Left lung (tissue), 10 donors: ENCODE data around the gene WDR49. TPM values are rescaled to one million over a fixed set of nuclear protein-coding genes. Genes with fewer than 3 reads are reported as not detected.

Experiments used
- ATAC-seq: fragments of 200-7000 bp; cut with Tn5 transposase; one replicate; pipeline ENCODE4 v1.9.1; 2020; ENCODE audit warnings: moderate library complexity
- DNase-seq, 4 donors: peaks; one replicate each; pipeline ENCODE4 v3.0.0-alpha.2; 2013 to 2020
- H3K27ac ChIP-seq, 2 donors: fragments of 200-600 bp; sonication (generic) in 1 of 2; one replicate each; pipeline versions ENCODE4 v1.5.0 to v1.8.0; 2020 to 2021
- H3K27me3 ChIP-seq, 2 donors: fragments of 200-600 bp; sonication (generic) in 1 of 2; one replicate each; pipeline versions ENCODE4 v1.5.0 to v1.8.0; 2020 to 2021
- H3K36me3 ChIP-seq, 2 donors: fragments of 200-600 bp; sonication (generic) in 1 of 2; one replicate each; pipeline versions ENCODE4 v1.5.0 to v1.8.0; 2020 to 2021
- H3K4me1 ChIP-seq, 2 donors: fragments of 200-600 bp; one replicate each; pipeline ENCODE4 v1.8.0; 2021
- H3K4me3 ChIP-seq, 2 donors: fragments of 200-600 bp; sonication (generic) in 1 of 2; one replicate each; pipeline versions ENCODE4 v1.5.0 to v1.8.0; 2020 to 2021; ENCODE audit warnings: mild to moderate bottlenecking in 1 of 2
- H3K9me3 ChIP-seq, 2 donors: fragments of 200-600 bp; sonication (generic) in 1 of 2; one replicate each; pipeline versions ENCODE4 v1.5.0 to v1.8.0; 2020 to 2021
- intact Hi-C, 2 donors: fragments of 100-400 bp; cut with DNase I; formaldehyde crosslinking; loops; one replicate each; pipeline versions ENCODE4 v1.11.2 to v1.14.2; 2022
- polyA plus RNA-seq, 6 donors: library from polyadenylated mRNA; unstranded; fragments of 120-200 nt; gene quantifications; one replicate each; pipeline ENCODE4 v1.2.1, GENCODE V29; 2013; ENCODE audit not compliant: insufficient read length in 6 of 6
- total RNA-seq, 2 donors: library from RNA; stranded (reverse); fragmentation: NEBNext Ultra II Directional; extraction: Animal tissue kit (Norgen Biotek cat#: 25700); gene quantifications; one replicate each; pipeline ENCODE4 v1.2.1, GENCODE V29; 2021
- TF ChIP-seq, protein P1 (sequence below), 2 donors: fragments of 200-600 bp; sonication (generic) in 1 of 2; IDR thresholded peaks; one replicate each; pipeline versions ENCODE4 v1.5.0 to v1.8.0; 2021; ENCODE audit warnings: antibody characterized with exemption in 2 of 2
- donor health status: DM: no; HTN: yes; CAD: no.
- donor health status: DM: no; HTN: no; CAD: no.

WDR49 gene
- total and polyA plus RNA-seq, 8 donors, result 0.99 to 6.0 (median 2.5) TPM

- Histone ChIP-seq H3K27ac (no peak overlapping the region), H3K4me3 (no peak overlapping the region), H3K4me1 (peaks cover 0 to 4% of the 10 kb centered on the region in 2 donors), H3K27me3 (no peaks in the 10 kb centered on the region), H3K9me3 (no peaks in the 10 kb centered on the region), H3K36me3 (no peaks in the 10 kb centered on the region)
- ATAC-seq (no peak), DNase-seq (no peak)
- TF ChIP-seq, protein P1, sequence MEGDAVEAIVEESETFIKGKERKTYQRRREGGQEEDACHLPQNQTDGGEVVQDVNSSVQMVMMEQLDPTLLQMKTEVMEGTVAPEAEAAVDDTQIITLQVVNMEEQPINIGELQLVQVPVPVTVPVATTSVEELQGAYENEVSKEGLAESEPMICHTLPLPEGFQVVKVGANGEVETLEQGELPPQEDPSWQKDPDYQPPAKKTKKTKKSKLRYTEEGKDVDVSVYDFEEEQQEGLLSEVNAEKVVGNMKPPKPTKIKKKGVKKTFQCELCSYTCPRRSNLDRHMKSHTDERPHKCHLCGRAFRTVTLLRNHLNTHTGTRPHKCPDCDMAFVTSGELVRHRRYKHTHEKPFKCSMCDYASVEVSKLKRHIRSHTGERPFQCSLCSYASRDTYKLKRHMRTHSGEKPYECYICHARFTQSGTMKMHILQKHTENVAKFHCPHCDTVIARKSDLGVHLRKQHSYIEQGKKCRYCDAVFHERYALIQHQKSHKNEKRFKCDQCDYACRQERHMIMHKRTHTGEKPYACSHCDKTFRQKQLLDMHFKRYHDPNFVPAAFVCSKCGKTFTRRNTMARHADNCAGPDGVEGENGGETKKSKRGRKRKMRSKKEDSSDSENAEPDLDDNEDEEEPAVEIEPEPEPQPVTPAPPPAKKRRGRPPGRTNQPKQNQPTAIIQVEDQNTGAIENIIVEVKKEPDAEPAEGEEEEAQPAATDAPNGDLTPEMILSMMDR (IDR thresholded peaks at IDR 0.05), result no peak
- intact Hi-C loops, result no loop called here
Measured at GRCh38 chr3:167656821-167657220, 3.1 kb upstream of the WDR49 start.

GRCh38 chr3:167653155-167653554 lies 587 bp downstream of the WDR49 start:
- intact Hi-C loops, result no loop called here
- Histone ChIP-seq H3K4me3 (no peak overlapping the region), H3K27ac (peak overlapping the region in 1 of 2 donors; percentile 14)

DNA sequence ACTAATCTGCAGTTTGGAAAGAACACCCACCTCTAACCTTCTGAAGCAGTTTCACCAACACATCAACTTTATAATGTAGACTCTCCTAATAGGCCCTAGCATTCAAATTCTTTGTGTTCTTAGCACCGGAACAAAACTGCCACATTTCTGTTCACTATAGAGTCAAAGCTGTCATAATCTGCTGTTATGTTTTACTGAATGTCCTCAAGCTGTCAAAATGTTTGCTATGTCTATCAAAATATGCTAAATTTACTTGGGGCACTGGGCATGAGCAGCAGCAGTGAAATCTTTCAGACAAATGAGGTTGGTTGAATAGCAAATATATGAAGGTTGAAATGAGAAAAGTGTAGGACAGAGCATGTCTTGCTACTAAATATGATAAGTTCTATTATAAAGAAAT lies 1.9 kb downstream of the WDR49 start:
- H3K4me1 ChIP-seq, result peaks cover 0 to 4% of the 10 kb centered on the region in 2 donors
- H3K36me3 ChIP-seq, result no peaks in the 10 kb centered on the region
- no peak overlapping the region for H3K27ac ChIP-seq
- intact Hi-C loops, result no loop called here
- H3K9me3 ChIP-seq, result no peaks in the 10 kb centered on the region
- TF ChIP-seq, protein P1 (IDR thresholded peaks at IDR 0.05), result no peak
- no peak for ATAC-seq
- no peak overlapping the region for H3K4me3 ChIP-seq
- no peaks in the 10 kb centered on the region for H3K27me3 ChIP-seq
- no peak for DNase-seq

More at GRCh38 chr3:167653155-167653554, 587 bp downstream of the WDR49 start:
- Histone ChIP-seq H3K36me3 (no peaks in the 10 kb centered on the region), H3K27me3 (no peaks in the 10 kb centered on the region), H3K4me1 (peaks cover 0 to 4% of the 10 kb centered on the region in 2 donors), H3K9me3 (no peaks in the 10 kb centered on the region)
- peak; percentile 54 for ATAC-seq
- no peak for DNase-seq
- TF ChIP-seq, protein P1 (IDR thresholded peaks at IDR 0.05), result no peak

GRCh38 chr3:167650459-167650858 lies 3.3 kb downstream of the WDR49 start:
- Histone ChIP-seq H3K4me3 (no peak overlapping the region), H3K27me3 (no peaks in the 10 kb centered on the region), H3K9me3 (no peaks in the 10 kb centered on the region), H3K4me1 (peaks cover 0 to 4% of the 10 kb centered on the region in 2 donors), H3K36me3 (no peaks in the 10 kb centered on the region), H3K27ac (no peak overlapping the region)
- DNase-seq, result no peak
- intact Hi-C loops, result no loop called here
- TF ChIP-seq, protein P1 (IDR thresholded peaks at IDR 0.05), result no peak
- ATAC-seq, result no peak

DNA sequence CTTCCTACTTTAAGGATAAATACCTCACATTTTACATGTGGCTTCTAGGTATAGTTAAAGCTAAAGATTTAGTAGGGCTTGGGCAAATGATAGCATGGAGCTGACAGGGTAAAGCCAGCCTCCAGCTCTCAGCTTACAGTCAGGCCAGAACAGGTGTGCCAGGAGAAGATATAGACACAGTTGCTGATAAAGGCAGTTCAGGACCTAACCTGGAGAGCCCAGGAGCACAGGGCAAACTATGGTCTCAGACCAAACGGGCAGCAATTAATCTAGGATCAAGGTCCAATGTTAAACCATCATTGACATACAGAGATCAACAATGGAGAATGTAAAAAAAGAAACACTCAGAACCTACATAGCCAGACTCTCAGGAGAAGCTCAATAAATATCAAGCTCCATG lies 4.0 kb downstream of the WDR49 start:
- ATAC-seq (no peak), DNase-seq (no peak)
- TF ChIP-seq, protein P1 (IDR thresholded peaks at IDR 0.05), result no peak
- Histone ChIP-seq H3K9me3 (peaks cover 0 to 6% of the 10 kb centered on the region in 2 donors), H3K4me1 (peaks cover 0 to 4% of the 10 kb centered on the region in 2 donors), H3K27ac (no peak overlapping the region), H3K27me3 (no peaks in the 10 kb centered on the region), H3K4me3 (no peak overlapping the region), H3K36me3 (no peaks in the 10 kb centered on the region)
- intact Hi-C loops, result no loop called here
